GM21723 (cell line): ENCODE results near the gene MYO3A.

Source experiments
- ATAC-seq: cut with Tn5 transposase; IDR thresholded peaks from one replicate; pipeline ENCODE4 v1.9.1; 2021; ENCODE audit warnings: mild to moderate bottlenecking, moderate library complexity; ENCODE audit not compliant: unreplicated experiment

Gene MYO3A

GRCh38 chr10:26243351-26243720 is 309.3 kb downstream of the MYO3A start:
- no peak for ATAC-seq

- ATAC-seq, result no peak
Measured at GRCh38 chr10:26249681-26250080, 315.7 kb downstream of the MYO3A start.

GRCh38 chr10:26251925-26252324 is 317.9 kb downstream of the MYO3A start:
- ATAC-seq, result no peak

GRCh38 chr10:26254616-26255015 is 320.6 kb downstream of the MYO3A start:
- no peak for ATAC-seq

GRCh38 chr10:26259341-26259740 is 325.3 kb downstream of the MYO3A start:
- no peak for ATAC-seq
